T47D (cell line): ENCODE results near the gene IMPDH2.

Source experiments
- DNase-seq, 2 experiments: peaks; one replicate each; pipeline versions ENCODE4 v3.0.0 to v3.0.0-alpha.2; 2011 to 2012; ENCODE audit warnings: low read depth in 1 of 2, low spot score in 1 of 2
- JUND ChIP-seq: IDR thresholded peaks from 2 replicates; pipeline ENCODE4 v1.6.1; 2012; ENCODE audit warnings: low read depth
- in situ Hi-C: cut with HindIII; loops from 2 replicates; pipeline ENCODE4 v1.10.0; 2016; ENCODE audit warnings: low sequenced_read_pairs, low pct_unique_long_range_greater_than_20kb

Gene IMPDH2

DNA sequence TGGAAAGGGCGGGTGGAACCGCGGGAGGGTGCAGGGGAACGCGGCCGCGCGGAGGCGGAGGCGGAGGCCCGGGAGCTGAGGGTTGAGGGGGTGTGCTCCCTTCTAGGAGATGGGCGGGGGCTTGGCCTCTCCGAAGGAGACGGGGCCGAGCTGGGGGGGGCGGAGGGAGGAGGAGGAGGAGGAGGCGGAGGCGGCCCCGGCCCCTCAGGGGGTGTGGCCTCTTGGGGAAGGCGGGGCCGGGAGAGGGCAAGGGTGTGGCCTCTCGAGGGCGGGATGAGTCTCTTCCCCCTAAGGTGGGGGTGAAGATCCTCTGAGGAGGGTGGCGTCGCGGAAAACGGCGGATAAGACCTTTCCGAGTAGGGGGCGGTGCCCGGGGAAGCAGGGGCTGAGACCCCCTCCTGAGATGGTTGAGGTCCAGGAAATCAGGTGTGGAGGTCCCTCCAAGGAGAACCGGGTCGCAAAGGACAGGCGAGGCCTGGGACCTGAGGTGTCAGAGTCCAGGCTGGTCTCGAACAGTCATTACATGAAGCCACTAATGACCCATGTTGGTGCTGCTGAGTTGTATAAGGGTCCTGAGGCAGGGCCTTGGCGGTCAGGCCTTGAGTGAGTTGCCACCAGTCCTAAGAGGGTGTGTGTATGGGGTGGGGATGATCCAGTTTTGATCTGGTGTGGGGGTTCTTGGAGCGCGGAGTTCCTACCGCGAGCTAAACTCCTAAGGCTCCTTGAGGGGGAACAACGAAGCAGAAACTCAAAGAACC is 21.2 kb downstream of the IMPDH2 start:
- in situ Hi-C loops = no loop called here
- TF ChIP-seq JUND = no peak

DNA sequence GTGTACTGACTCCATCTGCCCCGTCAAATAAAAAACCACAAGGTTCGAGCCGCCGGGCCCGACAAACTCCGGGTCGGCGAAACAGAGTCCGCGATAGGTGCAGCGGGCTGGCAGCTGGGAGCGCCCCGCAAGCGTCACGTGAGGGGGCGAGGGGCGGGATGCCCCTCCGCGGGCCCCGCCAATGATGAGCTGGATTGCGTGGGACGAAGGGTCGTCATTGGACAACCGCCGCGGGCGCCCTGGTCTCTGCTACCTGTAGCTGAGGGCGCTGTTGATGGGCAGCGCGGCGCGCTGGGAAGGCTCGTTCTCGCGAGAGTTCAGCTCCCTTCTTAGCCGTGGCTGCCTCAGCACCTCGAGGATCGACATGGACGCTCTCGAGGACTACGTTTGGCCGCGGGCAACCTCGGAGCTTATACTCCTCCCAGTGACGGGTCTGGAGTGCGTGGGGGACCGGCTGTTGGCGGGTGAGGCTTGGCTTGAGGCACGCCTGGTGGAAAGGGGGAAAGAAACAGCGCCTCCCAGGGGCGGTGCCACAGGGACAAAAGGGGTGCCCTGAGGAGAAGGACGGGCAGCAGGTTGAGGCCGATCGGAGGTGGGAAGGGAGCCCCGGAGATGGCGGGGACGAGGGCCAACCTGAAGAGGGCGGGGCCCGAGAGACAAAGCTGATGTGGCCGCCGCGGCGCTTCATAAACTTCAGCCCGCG is 22.0 kb downstream of the IMPDH2 start, which contains the start of gene WDR6:
Gene WDR6 (plus strand): TSS at position 324 of the 703 bp plus-strand sequence. CDS start 41 bp downstream, at position 365.
- peak; percentile 87 to 97 for DNase-seq
- no peak; the same call in 1 of the 2 replicates for TF ChIP-seq JUND
- in situ Hi-C loops = no loop called here

More for the DNA sequence above, 21.2 kb downstream of the IMPDH2 start:
- peak; percentile 55 to 96 for DNase-seq

DNA sequence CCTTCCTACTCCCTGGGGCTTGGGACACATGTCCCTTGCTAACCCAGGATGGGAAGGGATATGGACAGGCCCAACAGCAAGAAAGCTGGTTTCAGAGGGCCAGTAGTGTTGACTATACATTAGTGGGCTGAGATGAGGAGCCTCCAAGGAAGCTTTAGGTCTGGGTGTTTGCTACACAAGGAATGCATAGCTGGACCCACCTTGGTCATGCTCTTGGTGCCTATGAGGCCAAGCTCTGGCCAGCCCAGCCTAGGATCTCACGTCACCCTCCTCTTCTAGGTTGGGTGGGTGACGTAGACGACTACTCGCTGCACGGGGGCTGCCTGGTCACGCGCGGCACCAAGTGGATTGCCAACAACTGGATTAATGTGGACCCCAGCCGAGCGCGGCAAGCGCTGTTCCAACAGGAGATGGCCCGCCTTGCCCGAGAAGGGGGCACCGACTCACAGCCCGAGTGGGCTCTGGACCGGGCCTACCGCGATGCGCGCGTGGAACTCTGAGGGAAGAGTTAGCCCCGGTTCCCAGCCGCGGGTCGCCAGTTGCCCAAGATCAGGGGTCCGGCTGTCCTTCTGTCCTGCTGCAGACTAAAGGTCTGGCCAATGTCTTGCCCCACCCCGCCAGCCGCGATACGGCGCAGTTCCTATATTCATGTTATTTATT is 22.7 kb downstream of the IMPDH2 start:
- in situ Hi-C loops = no loop called here
- no peak for DNase-seq
- no peak for TF ChIP-seq JUND

GRCh38 chr3:49005998-49006397 is 23.2 kb downstream of the IMPDH2 start:
- no peak for DNase-seq
- in situ Hi-C loops = no loop called here

DNA sequence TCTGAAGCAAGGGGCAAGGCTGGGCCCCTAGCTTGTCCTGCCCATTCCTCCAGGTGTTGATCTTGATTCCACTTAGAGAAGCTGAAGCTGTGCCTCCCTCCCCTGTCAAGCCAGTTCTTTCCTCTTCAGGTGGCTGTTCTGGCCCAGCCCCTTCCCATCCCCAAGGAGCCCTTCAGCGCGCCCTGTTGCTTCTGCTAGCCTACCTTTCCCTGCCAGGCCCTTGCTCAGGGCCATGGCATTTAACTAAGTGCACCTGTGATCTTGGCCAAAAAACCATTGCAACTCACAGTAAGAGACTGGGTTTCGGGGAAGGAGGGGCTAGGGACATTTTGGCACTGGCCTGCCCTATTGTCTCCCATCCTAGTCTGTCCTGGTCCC is 23.9 kb downstream of the IMPDH2 start:
- no peak for TF ChIP-seq JUND
- DNase-seq = no peak
- in situ Hi-C loops = no loop called here

More at GRCh38 chr3:49005998-49006397, 23.2 kb downstream of the IMPDH2 start:
- TF ChIP-seq JUND = no peak

DNA sequence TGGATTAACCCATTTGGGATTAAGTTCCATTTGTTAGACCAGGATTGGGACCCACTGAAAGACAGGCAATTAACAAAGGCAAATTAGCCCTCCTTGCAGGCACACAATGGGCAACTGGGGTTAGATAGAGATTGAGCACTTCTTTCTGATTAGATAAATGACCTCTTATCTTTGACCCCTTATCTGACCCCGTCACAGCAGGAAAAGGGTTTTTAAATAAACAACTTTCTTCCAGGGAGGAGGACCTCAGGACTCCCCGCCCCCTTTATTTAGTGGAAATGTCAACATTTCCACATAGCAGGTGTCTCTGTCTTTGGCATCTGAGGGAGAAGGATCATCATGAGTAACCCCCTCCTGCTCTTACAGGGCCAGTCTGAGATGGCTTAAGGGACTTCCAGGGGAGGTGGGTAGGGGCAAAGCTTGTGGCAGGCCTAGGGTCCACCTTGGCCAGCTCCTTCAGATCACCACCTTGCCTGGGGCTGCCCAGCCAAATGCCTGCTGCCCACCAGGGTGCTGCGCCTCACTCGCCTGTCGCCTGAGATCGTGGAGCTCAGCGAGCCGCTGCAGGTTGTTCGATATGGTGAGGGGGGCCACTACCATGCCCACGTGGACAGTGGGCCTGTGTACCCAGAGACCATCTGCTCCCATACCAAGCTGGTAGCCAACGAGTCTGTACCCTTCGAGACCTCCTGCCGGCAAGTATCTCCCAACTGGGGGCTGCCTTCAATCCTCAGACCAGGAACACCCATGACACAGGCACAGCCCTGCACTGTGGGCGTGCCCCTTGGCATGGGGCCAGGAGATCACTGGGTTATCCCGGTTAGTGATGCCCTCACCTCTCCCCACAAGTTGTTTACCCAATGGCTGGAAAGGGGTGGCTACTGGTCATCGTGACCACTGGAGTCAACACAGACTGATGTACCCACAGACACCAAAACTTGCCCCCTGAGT is 24.6 kb downstream of the IMPDH2 start:
- in situ Hi-C loops = no loop called here
- no peak for TF ChIP-seq JUND
- DNase-seq = no peak

GRCh38 chr3:49001155-49001554 is 28.0 kb downstream of the IMPDH2 start:
- DNase-seq = no peak
- TF ChIP-seq JUND = no peak
- in situ Hi-C loops = no loop called here

- DNase-seq = no peak
- in situ Hi-C loops = no loop called here
- TF ChIP-seq JUND = no peak
Measured at GRCh38 chr3:48999085-48999858, 29.9 kb downstream of the IMPDH2 start.

DNA sequence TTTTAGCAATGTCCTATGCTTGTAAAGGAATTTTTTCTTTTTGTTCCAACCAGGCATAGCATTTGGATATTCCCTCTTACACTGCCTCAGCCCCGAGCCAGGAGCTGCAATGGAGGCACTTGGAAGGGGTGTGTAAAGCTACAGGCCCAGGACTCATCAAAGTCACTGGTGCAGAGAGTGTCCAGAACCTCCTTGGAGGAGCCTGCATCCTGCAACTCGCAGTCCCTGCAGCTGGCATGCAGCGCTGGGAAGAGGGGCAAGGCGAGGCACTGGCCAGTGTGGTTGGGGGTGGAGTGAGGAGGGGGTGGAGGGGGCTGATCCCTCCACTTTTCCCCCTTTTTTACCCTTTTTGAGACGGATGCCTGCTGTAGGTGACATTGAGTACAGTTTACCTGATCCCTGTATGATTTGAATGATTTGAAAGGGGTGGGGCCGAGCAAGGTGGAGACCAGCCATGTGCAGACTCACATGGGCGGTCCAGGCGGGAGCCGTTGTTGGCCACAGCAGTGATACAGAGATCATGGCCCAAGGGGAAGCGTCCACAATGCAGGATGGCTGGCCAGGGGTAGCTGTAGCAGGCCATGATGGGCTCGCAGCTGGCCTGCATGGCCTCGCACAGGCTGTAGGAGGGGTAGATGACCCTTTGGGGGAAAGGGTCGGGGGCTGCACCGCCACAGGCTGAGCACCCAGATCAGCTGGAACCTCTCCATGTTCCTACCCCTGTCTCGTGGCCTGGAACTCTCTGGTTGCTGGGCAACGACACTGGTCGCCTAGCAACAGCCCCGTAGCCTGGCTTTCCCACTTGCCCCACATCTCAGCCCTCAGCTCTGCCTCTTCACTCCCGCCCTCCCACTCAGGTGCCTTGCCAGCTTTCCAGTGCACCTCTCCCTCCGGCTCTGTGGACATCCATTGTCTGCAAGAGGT is 31.2 kb downstream of the IMPDH2 start:
- DNase-seq = no peak
- in situ Hi-C loops = no loop called here
- no peak for TF ChIP-seq JUND

DNA sequence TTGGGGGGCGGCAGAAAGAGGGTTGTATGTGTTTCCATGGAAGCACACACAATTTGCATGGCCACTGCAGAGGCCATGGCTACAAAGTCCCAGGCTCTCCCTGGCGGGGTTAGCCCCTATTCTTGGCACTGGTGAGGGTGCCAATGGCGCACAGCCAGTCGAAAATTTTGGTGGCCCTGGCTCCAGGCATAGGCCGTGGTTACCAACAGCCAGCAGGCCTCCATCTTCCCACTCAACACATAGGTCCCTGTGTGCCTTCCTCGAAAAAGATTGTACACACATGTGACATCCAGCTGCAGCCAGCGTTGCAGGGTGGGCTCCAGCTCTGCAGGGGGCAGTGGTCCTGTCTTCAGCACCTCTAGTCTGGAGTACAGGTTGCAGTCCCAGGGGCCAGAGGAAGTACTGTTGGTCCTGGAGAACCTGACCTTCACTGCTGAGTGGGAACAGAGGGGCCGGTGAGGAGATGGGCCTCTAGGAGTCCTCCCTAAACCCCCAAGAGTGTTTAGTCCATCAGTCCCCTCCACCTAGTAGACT is 32.0 kb downstream of the IMPDH2 start:
- DNase-seq = no peak
- in situ Hi-C loops = no loop called here
- no peak for TF ChIP-seq JUND
